Measurements from ENCODE around the gene FCGR2B. TPM values are rescaled to one million over a fixed set of nuclear protein-coding genes. Genes with fewer than 3 reads are reported as not detected.
"Not testable (repeated sequence)": the region's sequence is repeated elsewhere in the genome, so short reads cannot be mapped to it uniquely, and the experiment has no call there.

Gene FCGR2B
- total RNA-seq, 1 donor from 2014 or later = not detected

- DNase-seq (ENCODE audit: low read depth) = no peak
- no peak for TF ChIP-seq CTCF (conservative IDR thresholded peaks at IDR 0.05; ENCODE audit: low read depth, low read length)
- no peak overlapping the region for H3K4me3 ChIP-seq (ENCODE audit: low read depth, low read length)
Measured at GRCh38 chr1:161676441-161676840, 13.5 kb downstream of the FCGR2B start.

GRCh38 chr1:161676958-161677689 is 14.2 kb downstream of the FCGR2B start:
- no peak overlapping the region for H3K4me3 ChIP-seq (ENCODE audit: low read depth, low read length)
- DNase-seq (ENCODE audit: low read depth) = no peak
- TF ChIP-seq CTCF (conservative IDR thresholded peaks at IDR 0.05; ENCODE audit: low read depth, low read length) = no peak

- no peak for DNase-seq (ENCODE audit: low read depth)
- no peak for TF ChIP-seq CTCF (conservative IDR thresholded peaks at IDR 0.05; ENCODE audit: low read depth, low read length)
- no peak overlapping the region for H3K4me3 ChIP-seq (ENCODE audit: low read depth, low read length)
Measured at GRCh38 chr1:161678500-161678899, 15.6 kb downstream of the FCGR2B start.

- H3K4me3 ChIP-seq (ENCODE audit: low read depth, low read length) = no peak overlapping the region
- no peak for DNase-seq (ENCODE audit: low read depth)
- no peak for TF ChIP-seq CTCF (conservative IDR thresholded peaks at IDR 0.05; ENCODE audit: low read depth, low read length)
Measured at GRCh38 chr1:161681879-161682278, 18.9 kb downstream of the FCGR2B start.

- H3K4me3 ChIP-seq (ENCODE audit: low read depth, low read length) = no peak overlapping the region
- TF ChIP-seq CTCF (conservative IDR thresholded peaks at IDR 0.05; ENCODE audit: low read depth, low read length) = no peak
- no peak for DNase-seq (ENCODE audit: low read depth)
Measured at GRCh38 chr1:161688946-161689345, 26.0 kb downstream of the FCGR2B start.

GRCh38 chr1:161691846-161692245 is 28.9 kb downstream of the FCGR2B start:
- no peak for DNase-seq (ENCODE audit: low read depth)
- no peak overlapping the region for H3K4me3 ChIP-seq (ENCODE audit: low read depth, low read length)
- no peak for TF ChIP-seq CTCF (conservative IDR thresholded peaks at IDR 0.05; ENCODE audit: low read depth, low read length)

GRCh38 chr1:161693020-161693712 is 30.2 kb downstream of the FCGR2B start:
- DNase-seq (ENCODE audit: low read depth); H3K4me3 ChIP-seq (ENCODE audit: low read depth, low read length): not testable (repeated sequence)

GRCh38 chr1:161698302-161698701 is 35.4 kb downstream of the FCGR2B start:
- not testable (repeated sequence) for DNase-seq (ENCODE audit: low read depth); H3K4me3 ChIP-seq (ENCODE audit: low read depth, low read length)
